ENCODE measurements around the gene HAND1. TPM values are rescaled to one million over a fixed set of nuclear protein-coding genes. Genes with fewer than 3 reads are reported as not detected.

HAND1 gene
- total and polyA plus RNA-seq, 2 donors (not counting 1 experiment from before 2014, with no cell fraction given): not detected

DNA sequence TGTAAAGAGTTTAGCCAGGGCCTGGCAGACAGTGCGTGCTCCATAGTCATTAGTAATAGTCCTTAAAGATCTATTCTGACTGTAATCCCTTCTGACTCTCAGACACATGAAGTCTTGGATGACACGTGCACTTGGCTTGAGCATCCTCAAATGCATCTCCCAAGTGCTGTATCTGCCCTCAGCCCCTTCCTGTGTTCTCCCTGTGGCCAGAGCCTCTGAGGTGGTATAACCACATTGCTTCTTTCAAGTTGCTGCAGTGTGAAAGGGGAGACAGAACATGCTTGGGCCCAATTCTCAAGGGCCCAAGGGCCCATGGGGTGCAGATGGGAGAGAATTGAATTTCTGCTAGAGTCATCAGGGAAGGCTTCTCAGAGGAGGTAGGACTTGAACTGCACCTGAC is 30.1 kb upstream of the HAND1 start:
- no peak overlapping the region for H2AFZ ChIP-seq (ENCODE audit: insufficient read depth, low read depth, low read length, poor library complexity, severe bottlenecking)
- WGBS (ENCODE audit: insufficient coverage): 64% methylated on average over 2 of the region's 2 CpGs
- DNase-seq: no peak
- no peak for ATAC-seq (ENCODE audit: low read depth)
- H3K4me3 ChIP-seq (ENCODE audit: control extremely low read depth in 1 of 5, extremely low read depth in 1 of 5, insufficient read depth in 1 of 5, low read depth in 2 of 5, low read length in 4 of 5): no peak overlapping the region
- no peaks in the 10 kb centered on the region for H3K9me3 Mint-ChIP-seq (ENCODE audit: insufficient read depth)
- peaks cover 22% of the 10 kb centered on the region for H3K27me3 Mint-ChIP-seq
- peaks cover 7% of the 10 kb centered on the region for H3K4me1 Mint-ChIP-seq
- H3K27ac Mint-ChIP-seq: no peak overlapping the region
- POLR2A ChIA-PET: no interaction called here
- H3K36me3 ChIP-seq (replicated peaks in 1 of 2; ENCODE audit: control extremely low read depth in 1 of 2, control insufficient read depth in 1 of 2, extremely low read depth in 1 of 2, insufficient read depth in 2 of 2, low read length in 1 of 2): no peaks in the 10 kb centered on the region
- peaks cover 2 to 6% of the 10 kb centered on the region in 2 donors for H3K4me1 ChIP-seq (ENCODE audit: control insufficient read depth in 2 of 2, insufficient read depth in 2 of 2, low read length in 2 of 2)
- no peaks in the 10 kb centered on the region for H3K27me3 ChIP-seq (replicated peaks in 1 of 4; ENCODE audit: control extremely low read depth in 1 of 4, control insufficient read depth in 3 of 4, insufficient read depth in 4 of 4, low read length in 3 of 4)
- H3K9me3 ChIP-seq (ENCODE audit: control extremely low read depth in 1 of 3, control insufficient read depth in 2 of 3, insufficient read depth in 1 of 3, low read length in 2 of 3): peaks cover 0 to 6% (median 0%) of the 10 kb centered on the region in 3 donors
- no peaks in the 10 kb centered on the region for H3K79me2 ChIP-seq (ENCODE audit: control insufficient read depth, insufficient read depth, low read length)
- CTCF ChIA-PET: no interaction called here
- TF ChIP-seq, protein P1, sequence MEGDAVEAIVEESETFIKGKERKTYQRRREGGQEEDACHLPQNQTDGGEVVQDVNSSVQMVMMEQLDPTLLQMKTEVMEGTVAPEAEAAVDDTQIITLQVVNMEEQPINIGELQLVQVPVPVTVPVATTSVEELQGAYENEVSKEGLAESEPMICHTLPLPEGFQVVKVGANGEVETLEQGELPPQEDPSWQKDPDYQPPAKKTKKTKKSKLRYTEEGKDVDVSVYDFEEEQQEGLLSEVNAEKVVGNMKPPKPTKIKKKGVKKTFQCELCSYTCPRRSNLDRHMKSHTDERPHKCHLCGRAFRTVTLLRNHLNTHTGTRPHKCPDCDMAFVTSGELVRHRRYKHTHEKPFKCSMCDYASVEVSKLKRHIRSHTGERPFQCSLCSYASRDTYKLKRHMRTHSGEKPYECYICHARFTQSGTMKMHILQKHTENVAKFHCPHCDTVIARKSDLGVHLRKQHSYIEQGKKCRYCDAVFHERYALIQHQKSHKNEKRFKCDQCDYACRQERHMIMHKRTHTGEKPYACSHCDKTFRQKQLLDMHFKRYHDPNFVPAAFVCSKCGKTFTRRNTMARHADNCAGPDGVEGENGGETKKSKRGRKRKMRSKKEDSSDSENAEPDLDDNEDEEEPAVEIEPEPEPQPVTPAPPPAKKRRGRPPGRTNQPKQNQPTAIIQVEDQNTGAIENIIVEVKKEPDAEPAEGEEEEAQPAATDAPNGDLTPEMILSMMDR (IDR thresholded peaks at IDR 0.05): no peak
- no peak for TF ChIP-seq EZH2 (IDR thresholded peaks at IDR 0.05; ENCODE audit: borderline replicate concordance, insufficient read depth, low read depth, low read length, poor library complexity, severe bottlenecking)
- H3K4me2 ChIP-seq (replicated peaks; ENCODE audit: low read depth, low read length, poor library complexity, severe bottlenecking): no peak overlapping the region
- no peak overlapping the region for H3K9ac ChIP-seq (ENCODE audit: low read length)
- no peak overlapping the region for H3K4me3 Mint-ChIP-seq
- H3K27ac ChIP-seq (ENCODE audit: low read length in 2 of 2): no peak overlapping the region
- H4K20me1 ChIP-seq (ENCODE audit: control insufficient read depth, insufficient read depth, low read length, poor library complexity, severe bottlenecking): no peaks in the 10 kb centered on the region
- intact Hi-C loops (cut with micrococcal nuclease): no loop called here

DNA sequence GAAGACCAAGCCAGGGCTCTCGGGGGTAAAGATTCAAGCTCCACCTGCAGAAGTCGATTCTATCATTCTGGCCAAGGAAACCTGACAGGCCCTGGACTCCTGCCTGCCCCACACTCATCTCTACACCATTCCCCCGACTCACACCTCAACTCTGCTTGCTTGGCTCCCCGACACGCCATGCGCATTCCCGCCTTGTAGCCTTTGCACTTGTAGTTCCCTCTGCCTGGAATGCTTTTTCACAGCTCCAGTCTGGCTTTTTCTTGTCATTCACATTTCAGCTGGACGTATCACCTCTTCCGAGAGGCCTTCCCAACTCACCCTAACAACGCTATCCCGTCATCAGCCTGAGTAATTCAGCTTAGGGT is 28.7 kb upstream of the HAND1 start:
- Histone ChIP-seq H3K4me3 (ENCODE audit: control extremely low read depth in 1 of 5, extremely low read depth in 1 of 5, insufficient read depth in 1 of 5, low read depth in 2 of 5, low read length in 4 of 5) (no peak overlapping the region), H3K9ac (ENCODE audit: low read length) (no peak overlapping the region), H3K27me3 (replicated peaks in 1 of 4; ENCODE audit: control extremely low read depth in 1 of 4, control insufficient read depth in 3 of 4, insufficient read depth in 4 of 4, low read length in 3 of 4) (peaks cover 0 to 2% (median 0%) of the 10 kb centered on the region in 4 experiments), H4K20me1 (ENCODE audit: control insufficient read depth, insufficient read depth, low read length, poor library complexity, severe bottlenecking) (no peaks in the 10 kb centered on the region), H3K4me2 (replicated peaks; ENCODE audit: low read depth, low read length, poor library complexity, severe bottlenecking) (no peak overlapping the region), H3K9me3 (ENCODE audit: control extremely low read depth in 1 of 3, control insufficient read depth in 2 of 3, insufficient read depth in 1 of 3, low read length in 2 of 3) (peaks cover 0 to 10% (median 0%) of the 10 kb centered on the region in 3 donors), H3K27ac (ENCODE audit: low read length in 2 of 2) (no peak overlapping the region), H3K4me1 (ENCODE audit: control insufficient read depth in 2 of 2, insufficient read depth in 2 of 2, low read length in 2 of 2) (peaks cover 2 to 12% of the 10 kb centered on the region in 2 donors), H3K79me2 (ENCODE audit: control insufficient read depth, insufficient read depth, low read length) (no peaks in the 10 kb centered on the region), H3K36me3 (replicated peaks in 1 of 2; ENCODE audit: control extremely low read depth in 1 of 2, control insufficient read depth in 1 of 2, extremely low read depth in 1 of 2, insufficient read depth in 2 of 2, low read length in 1 of 2) (no peaks in the 10 kb centered on the region), H2AFZ (ENCODE audit: insufficient read depth, low read depth, low read length, poor library complexity, severe bottlenecking) (no peak overlapping the region)
- no peak overlapping the region for H3K27ac Mint-ChIP-seq
- H3K9me3 Mint-ChIP-seq (ENCODE audit: insufficient read depth): no peaks in the 10 kb centered on the region
- no peak overlapping the region for H3K4me3 Mint-ChIP-seq
- 90% methylated on average over 10 of the region's 11 CpGs for WGBS (ENCODE audit: insufficient coverage)
- intact Hi-C loops (cut with micrococcal nuclease): no loop called here
- POLR2A ChIA-PET: no interaction called here
- CTCF ChIA-PET: no interaction called here
- DNase-seq (no peak), ATAC-seq (ENCODE audit: low read depth) (no peak)
- H3K27me3 Mint-ChIP-seq: peaks cover 22% of the 10 kb centered on the region
- peaks cover 12% of the 10 kb centered on the region for H3K4me1 Mint-ChIP-seq
- no peak for TF ChIP-seq EZH2 (IDR thresholded peaks at IDR 0.05; ENCODE audit: borderline replicate concordance, insufficient read depth, low read depth, low read length, poor library complexity, severe bottlenecking)
- TF ChIP-seq, protein P1 (IDR thresholded peaks at IDR 0.05): no peak
